ELR (cell line): ENCODE results near the gene MRAP.

Experiments
- DNase-seq: peaks from one replicate; pipeline ENCODE4 v3.0.0-alpha.2; 2015; ENCODE audit warnings: low read depth

Gene MRAP

DNA sequence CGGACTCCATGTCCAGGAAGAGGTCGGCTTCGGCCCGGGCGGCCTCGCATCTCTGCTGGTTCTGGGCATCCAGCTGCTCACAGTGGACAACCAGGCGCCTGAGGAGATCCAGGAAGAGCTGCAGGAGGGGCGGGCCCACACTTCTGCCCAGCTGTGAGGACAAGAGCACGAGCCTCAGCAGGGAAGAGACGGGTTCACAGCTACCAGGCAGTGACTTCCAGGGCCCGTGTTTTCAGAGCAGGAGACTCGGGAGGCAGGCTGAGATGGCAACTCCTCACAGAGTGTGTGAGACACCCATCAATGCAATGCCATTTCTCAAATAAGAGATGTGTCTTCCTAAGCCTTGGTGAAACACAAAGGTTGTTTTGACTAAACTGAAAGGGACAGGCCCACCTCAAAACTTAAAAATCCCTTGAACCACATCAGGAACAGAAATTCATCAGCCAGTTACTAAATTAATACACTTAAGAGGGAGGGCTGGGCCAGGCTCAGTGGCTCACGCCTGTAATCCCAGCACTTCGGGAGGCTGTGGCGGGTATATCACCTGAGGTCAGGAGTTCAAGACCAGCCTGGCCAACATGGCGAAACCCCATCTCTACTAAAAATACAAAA is 50.8 kb downstream of the MRAP start:
- no peak for DNase-seq

GRCh38 chr21:32350211-32350980 is 51.7 kb downstream of the MRAP start:
- DNase-seq: no peak

GRCh38 chr21:32350981-32351380 is 52.3 kb downstream of the MRAP start:
- DNase-seq: no peak

- no peak for DNase-seq
Observed at GRCh38 chr21:32351428-32351827, 52.8 kb downstream of the MRAP start.

DNA sequence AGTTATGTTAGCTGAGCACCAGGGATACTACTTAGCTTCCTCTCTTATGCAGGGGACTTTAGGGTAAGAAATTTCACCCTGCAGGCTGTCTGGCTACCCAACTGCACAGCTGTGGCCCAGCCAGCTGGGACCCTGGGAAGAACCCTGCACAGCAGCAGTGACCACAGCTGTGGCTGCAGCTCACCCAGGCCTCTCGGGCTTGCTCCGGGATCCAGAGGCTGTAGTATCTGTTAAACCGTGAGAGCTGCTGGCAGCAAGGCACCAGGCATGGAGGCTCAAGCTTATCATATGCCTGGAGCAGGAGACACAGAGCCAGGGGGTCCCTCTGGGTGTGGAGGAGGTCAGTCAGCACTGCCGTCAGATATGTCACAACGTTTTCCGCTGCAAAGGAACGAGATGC is 53.9 kb downstream of the MRAP start:
- no peak for DNase-seq

- DNase-seq: no peak
Observed at GRCh38 chr21:32353002-32353711, 54.5 kb downstream of the MRAP start.

- no peak for DNase-seq
Observed at GRCh38 chr21:32356874-32357395, 58.3 kb downstream of the MRAP start.

GRCh38 chr21:32359719-32360260 is 61.1 kb downstream of the MRAP start:
- DNase-seq: peak; percentile 43

DNA sequence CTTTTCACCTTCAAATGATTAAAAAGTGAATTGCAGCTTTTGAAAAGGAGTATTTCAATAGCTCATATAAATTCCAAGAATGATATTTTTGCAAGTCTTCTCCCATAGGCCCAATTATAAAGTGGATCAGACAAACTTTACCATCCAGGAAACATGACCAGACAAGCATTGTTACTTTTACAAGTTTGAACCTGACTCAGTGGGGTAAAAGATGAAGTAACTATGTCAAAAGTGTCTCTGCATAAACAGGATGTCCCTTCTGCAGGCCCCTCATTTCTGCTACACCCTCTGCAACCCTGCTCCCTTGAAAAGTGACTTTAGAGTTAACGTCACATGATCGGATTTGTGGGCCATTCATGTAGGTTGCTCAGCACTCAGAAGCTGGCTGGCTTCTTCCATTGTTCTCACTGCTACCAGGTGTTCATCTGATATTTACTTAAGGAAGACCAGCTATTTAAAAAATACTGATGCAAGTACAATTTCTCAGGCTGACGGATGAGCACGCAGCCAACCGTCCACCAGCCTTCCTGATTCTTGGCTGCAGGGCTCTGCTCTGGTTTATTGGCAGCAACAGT is 61.8 kb downstream of the MRAP start:
- no peak for DNase-seq
